ENCODE data around the gene RAD52. TPM values are rescaled to one million over a fixed set of nuclear protein-coding genes. Genes with fewer than 3 reads are reported as not detected.

The RAD52 gene
- total and polyA plus RNA-seq, 2 donors (not counting 1 experiment from before 2014, with no cell fraction given): 22.9 to 27.6 TPM

DNA sequence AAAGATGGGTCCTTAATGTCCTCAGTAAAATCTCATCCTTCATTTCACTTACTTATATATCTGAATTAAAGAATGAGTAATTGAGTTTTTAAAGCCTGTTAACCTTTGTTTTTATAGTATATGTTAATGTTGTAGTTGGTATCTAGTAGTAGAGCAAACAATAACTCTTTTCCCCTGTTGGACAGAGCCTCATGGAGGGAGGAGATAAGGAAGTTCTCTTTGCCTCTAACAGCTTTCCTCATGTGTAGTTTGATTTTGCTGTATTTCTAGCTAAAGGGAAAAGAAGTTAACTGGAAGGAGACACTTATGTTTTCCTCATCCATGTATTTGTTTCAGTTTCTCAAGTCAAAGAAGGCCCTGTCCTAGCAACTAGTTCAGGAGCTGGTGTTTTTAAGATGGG, 55.3 kb downstream of the RAD52 start:
- Histone ChIP-seq H3K9ac (ENCODE audit: low read length) (no peak overlapping the region), H3K4me3 (ENCODE audit: control extremely low read depth in 1 of 5, extremely low read depth in 1 of 5, insufficient read depth in 1 of 5, low read depth in 2 of 5, low read length in 4 of 5) (no peak overlapping the region), H3K27ac (ENCODE audit: low read length in 2 of 2) (no peak overlapping the region), H4K20me1 (ENCODE audit: control insufficient read depth, insufficient read depth, low read length, poor library complexity, severe bottlenecking) (no peaks in the 10 kb centered on the region), H2AFZ (ENCODE audit: insufficient read depth, low read depth, low read length, poor library complexity, severe bottlenecking) (no peak overlapping the region), H3K9me3 (ENCODE audit: control extremely low read depth in 1 of 3, control insufficient read depth in 2 of 3, insufficient read depth in 1 of 3, low read length in 2 of 3) (no peaks in the 10 kb centered on the region), H3K27me3 (replicated peaks in 1 of 4; ENCODE audit: control extremely low read depth in 1 of 4, control insufficient read depth in 3 of 4, insufficient read depth in 4 of 4, low read length in 3 of 4) (no peaks in the 10 kb centered on the region), H3K36me3 (replicated peaks in 1 of 2; ENCODE audit: control extremely low read depth in 1 of 2, control insufficient read depth in 1 of 2, extremely low read depth in 1 of 2, insufficient read depth in 2 of 2, low read length in 1 of 2) (peaks cover 12 to 60% of the 10 kb centered on the region in 2 experiments), H3K4me1 (ENCODE audit: control insufficient read depth in 2 of 2, insufficient read depth in 2 of 2, low read length in 2 of 2) (no peaks in the 10 kb centered on the region), H3K79me2 (ENCODE audit: control insufficient read depth, insufficient read depth, low read length) (no peaks in the 10 kb centered on the region), H3K4me2 (replicated peaks; ENCODE audit: low read depth, low read length, poor library complexity, severe bottlenecking) (no peak overlapping the region)
- Mint-ChIP-seq H3K27ac (peak overlapping the region; percentile 15), H3K9me3 (ENCODE audit: insufficient read depth) (no peaks in the 10 kb centered on the region), H3K27me3 (no peaks in the 10 kb centered on the region), H3K4me3 (no peak overlapping the region), H3K4me1 (no peaks in the 10 kb centered on the region)
- CTCF ChIA-PET: interaction anchor here (0.5 to 0.8 kb wide), 2 partner anchors 56 to 80 kb away, joined by 3 to 6 read pairs; partner anchors contain the start of gene RAD52
- ATAC-seq (ENCODE audit: low read depth) (no peak), DNase-seq (no peak)
- intact Hi-C loops (cut with micrococcal nuclease): no loop called here
- TF ChIP-seq EZH2 (IDR thresholded peaks at IDR 0.05; ENCODE audit: borderline replicate concordance, insufficient read depth, low read depth, low read length, poor library complexity, severe bottlenecking) (no peak), CTCF (IDR thresholded peaks at IDR 0.05) (no peak)
- POLR2A ChIA-PET: no interaction called here

DNA sequence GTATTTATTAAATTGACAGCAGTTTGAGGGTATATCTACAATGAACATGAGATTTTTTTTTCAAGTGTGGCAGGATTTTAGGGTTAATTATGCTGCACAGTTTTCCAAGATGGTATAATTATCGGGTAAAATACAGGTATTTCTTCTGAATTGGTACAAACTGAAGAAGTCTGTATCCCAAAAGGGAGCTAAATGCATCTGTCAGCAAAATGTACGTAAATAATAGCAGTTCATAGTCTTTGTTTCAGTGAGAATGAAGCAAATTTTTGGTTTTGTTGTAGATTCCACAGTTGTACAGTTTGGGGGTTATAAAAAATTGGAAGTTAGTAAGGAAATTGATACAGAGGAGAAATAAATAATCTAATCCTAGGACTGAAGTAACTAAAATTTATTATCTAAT, 63.3 kb downstream of the RAD52 start:
- no CpG with 5 or more reads among the region's 2 CpGs for WGBS (ENCODE audit: insufficient coverage)
- Histone ChIP-seq H3K4me2 (replicated peaks; ENCODE audit: low read depth, low read length, poor library complexity, severe bottlenecking) (no peak overlapping the region), H3K4me3 (ENCODE audit: control extremely low read depth in 1 of 5, extremely low read depth in 1 of 5, insufficient read depth in 1 of 5, low read depth in 2 of 5, low read length in 4 of 5) (no peak overlapping the region), H2AFZ (ENCODE audit: insufficient read depth, low read depth, low read length, poor library complexity, severe bottlenecking) (no peak overlapping the region), H3K9ac (ENCODE audit: low read length) (no peak overlapping the region), H3K36me3 (replicated peaks in 1 of 2; ENCODE audit: control extremely low read depth in 1 of 2, control insufficient read depth in 1 of 2, extremely low read depth in 1 of 2, insufficient read depth in 2 of 2, low read length in 1 of 2) (peaks cover 39 to 91% of the 10 kb centered on the region in 2 experiments), H3K79me2 (ENCODE audit: control insufficient read depth, insufficient read depth, low read length) (peaks cover 4% of the 10 kb centered on the region), H4K20me1 (ENCODE audit: control insufficient read depth, insufficient read depth, low read length, poor library complexity, severe bottlenecking) (no peaks in the 10 kb centered on the region), H3K4me1 (ENCODE audit: control insufficient read depth in 2 of 2, insufficient read depth in 2 of 2, low read length in 2 of 2) (no peaks in the 10 kb centered on the region), H3K9me3 (ENCODE audit: control extremely low read depth in 1 of 3, control insufficient read depth in 2 of 3, insufficient read depth in 1 of 3, low read length in 2 of 3) (no peaks in the 10 kb centered on the region), H3K27ac (ENCODE audit: low read length in 2 of 2) (no peak overlapping the region), H3K27me3 (replicated peaks in 1 of 4; ENCODE audit: control extremely low read depth in 1 of 4, control insufficient read depth in 3 of 4, insufficient read depth in 4 of 4, low read length in 3 of 4) (no peaks in the 10 kb centered on the region)
- no peaks in the 10 kb centered on the region for H3K27me3 Mint-ChIP-seq
- DNase-seq: no peak
- H3K4me3 Mint-ChIP-seq: no peak overlapping the region
- POLR2A ChIA-PET: no interaction called here
- intact Hi-C loops (cut with micrococcal nuclease): no loop called here
- no peak overlapping the region for H3K27ac Mint-ChIP-seq
- ATAC-seq (ENCODE audit: low read depth): no peak
- no peak for TF ChIP-seq CTCF (IDR thresholded peaks at IDR 0.05)
- TF ChIP-seq EZH2 (IDR thresholded peaks at IDR 0.05; ENCODE audit: borderline replicate concordance, insufficient read depth, low read depth, low read length, poor library complexity, severe bottlenecking): no peak
- CTCF ChIA-PET: interaction anchor here (1.0 to 1.6 kb wide), 2 partner anchors 70 to 71 kb away, joined by 3 to 5 read pairs; no protein-coding TSS in a partner anchor
- no peaks in the 10 kb centered on the region for H3K4me1 Mint-ChIP-seq
- H3K9me3 Mint-ChIP-seq (ENCODE audit: insufficient read depth): no peaks in the 10 kb centered on the region
